ENCODE measurements around the gene PDGFRB. TPM values are rescaled to one million over a fixed set of nuclear protein-coding genes. Genes with fewer than 3 reads are reported as not detected.

Gene PDGFRB
- total RNA-seq, 2 experiments from 2014 or later: 0.61 to 2.1 TPM

DNA sequence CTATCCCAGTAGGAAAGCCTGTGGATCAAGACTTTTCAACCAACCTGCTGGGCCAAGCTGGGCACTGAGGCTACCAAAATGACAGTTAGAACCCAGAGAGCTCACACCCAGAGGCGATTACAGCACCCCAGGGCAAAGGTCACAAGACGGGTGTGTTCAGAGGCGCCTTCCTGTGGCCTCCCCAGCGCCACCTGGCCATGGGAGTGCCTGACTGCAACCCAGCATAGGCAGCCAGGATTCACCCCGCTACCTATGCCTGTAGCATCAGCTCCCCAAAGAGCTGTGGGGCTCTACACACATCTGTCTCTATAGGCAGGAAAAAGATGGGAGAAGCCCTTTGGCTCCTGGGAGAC lies 33.5 kb downstream of the PDGFRB start:
- ChIA-PET POLR2A (no interaction called here), CTCF (interaction anchor here (0.9 kb wide), 1 partner anchor 96 kb away, joined by 4 read pairs; no protein-coding TSS in a partner anchor)

GRCh38 chr5:150121448-150122157 lies 34.0 kb downstream of the PDGFRB start:
- ChIA-PET CTCF (interaction anchor here (0.9 kb wide), 1 partner anchor 97 kb away, joined by 4 read pairs; no protein-coding TSS in a partner anchor), POLR2A (no interaction called here)

DNA sequence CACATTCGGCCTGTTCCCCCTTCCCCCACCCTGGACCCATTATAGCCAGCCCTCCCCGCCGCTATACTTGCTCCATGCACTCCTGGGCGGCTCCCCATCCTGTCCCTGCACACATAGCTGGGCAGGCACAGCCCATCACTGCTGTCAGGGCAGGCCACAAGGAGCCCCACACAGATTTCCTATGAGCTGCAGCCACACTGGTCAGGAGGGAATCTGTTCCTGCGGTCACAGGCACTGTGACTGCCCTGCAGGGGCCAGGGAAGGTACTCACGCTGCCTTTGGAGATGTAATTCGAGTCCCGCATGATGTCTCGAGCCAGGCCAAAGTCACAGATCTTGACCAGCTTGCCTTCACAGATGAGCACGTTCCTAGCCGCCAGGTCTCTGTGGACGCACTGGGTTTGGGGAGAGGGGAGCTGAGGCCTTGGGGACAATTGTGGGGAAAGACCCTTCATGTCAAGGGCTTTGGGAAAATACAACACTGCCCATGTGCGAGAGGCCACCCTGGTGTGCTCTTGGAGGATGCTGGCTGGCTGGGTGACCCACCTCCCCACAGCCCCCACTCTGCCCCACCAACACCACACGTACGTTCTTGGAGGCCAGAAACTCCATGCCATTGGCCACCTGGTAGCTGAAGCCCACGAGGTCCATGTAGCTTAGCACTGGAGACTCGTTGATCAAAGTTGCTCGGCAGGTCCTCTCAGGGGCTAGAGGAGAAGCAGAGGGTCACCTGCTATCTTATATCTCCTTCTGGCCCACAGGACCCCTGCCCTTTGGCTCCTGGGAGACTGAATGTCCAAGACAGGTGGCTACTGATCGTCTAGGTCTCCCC lies 34.8 kb downstream of the PDGFRB start:
- CTCF ChIA-PET: no interaction called here
- POLR2A ChIA-PET: no interaction called here

DNA sequence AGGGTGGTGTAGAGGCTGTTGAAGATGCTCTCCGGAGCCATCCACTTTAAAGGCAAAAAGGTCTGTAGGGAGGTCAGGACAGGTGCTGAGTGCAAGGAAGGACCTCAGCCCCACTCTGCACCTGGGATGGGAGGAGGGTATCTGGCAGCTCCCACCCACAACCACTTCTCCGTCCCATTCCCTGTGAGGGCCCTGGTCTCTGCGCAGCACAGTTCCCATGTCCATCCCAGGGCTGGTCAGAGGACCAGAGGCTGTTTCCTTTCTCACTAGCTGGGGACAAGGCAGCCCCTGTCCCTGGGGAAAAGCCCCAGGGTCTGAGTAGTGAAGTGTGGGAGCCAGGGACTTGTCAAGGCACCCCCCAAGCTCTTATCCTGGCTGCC lies 35.6 kb downstream of the PDGFRB start:
- ChIA-PET CTCF (no interaction called here), POLR2A (no interaction called here)

GRCh38 chr5:150119421-150120061 lies 36.1 kb downstream of the PDGFRB start:
- CTCF ChIA-PET: interaction anchor here (1.5 kb wide), 1 partner anchor 99 kb away, joined by 5 read pairs; no protein-coding TSS in a partner anchor
- POLR2A ChIA-PET: no interaction called here

DNA sequence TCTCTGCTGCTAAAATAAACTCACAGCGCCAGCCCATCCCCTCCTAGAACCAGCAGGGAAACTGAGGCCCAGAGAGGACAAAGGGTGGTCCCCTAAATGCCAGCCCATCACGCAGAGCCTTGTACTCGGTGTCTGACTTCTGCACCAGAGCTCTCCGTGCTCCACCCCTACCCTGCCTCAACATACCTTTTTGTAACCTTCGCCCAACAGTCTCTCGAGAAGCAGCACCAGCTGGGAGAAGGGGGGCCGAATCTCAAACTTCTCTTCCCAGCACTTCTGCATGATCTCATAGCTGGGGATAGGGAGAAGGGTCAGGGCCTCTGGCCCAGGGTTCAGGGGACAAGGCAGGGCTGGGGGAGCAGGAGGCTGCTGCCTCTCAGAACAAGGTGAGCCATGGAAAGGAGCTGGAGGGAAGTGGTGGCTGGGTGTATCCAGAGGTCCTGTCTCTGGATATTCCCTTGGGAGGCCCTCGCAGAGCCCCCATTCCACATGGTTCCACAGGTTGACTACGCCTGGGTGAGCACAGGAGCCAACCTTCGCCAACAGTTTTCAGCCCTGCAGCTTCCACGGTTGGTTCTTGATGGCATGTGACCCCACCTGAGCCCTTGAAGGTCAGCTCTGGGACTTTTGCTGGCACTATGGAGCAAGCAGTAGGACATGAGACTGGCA lies 37.0 kb downstream of the PDGFRB start:
- ChIA-PET CTCF (interaction anchor here (1.5 kb wide), 1 partner anchor 100 kb away, joined by 5 read pairs; no protein-coding TSS in a partner anchor), POLR2A (interaction anchor here (0.5 kb wide), 1 partner anchor 387 kb away, joined by 3 read pairs; no protein-coding TSS in a partner anchor)

DNA sequence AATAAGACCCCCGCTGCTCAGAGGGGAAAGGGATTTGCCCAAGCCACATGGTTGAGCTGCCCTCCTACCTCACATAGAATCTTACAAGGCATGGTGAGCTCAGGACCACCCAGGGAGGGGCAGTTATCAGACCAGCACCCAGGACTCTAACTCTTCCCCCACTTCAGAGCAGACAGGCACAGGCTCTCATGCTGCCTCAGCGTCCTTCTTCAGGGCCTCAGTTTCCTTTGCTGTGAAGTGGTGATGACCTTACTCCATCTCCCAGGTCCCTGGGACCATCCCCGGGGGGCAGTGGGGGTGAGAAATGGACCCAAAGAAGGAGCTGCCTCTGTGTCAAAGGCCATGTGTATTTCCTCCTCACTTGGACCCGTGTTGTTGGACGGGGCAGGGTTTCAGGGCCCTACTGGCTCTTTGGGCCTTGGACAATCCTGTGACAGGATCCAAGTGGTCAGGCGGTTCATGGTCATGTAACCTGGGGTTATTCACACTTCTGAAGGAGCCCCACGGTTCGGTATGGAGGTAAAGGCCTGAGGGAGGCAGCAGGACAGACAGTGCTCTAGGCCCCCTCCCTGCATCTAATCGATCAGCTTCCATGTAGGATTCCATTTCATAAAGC lies 37.6 kb downstream of the PDGFRB start:
- CTCF ChIA-PET: interaction anchor here (1.5 kb wide), 1 partner anchor 100 kb away, joined by 5 read pairs; no protein-coding TSS in a partner anchor

DNA sequence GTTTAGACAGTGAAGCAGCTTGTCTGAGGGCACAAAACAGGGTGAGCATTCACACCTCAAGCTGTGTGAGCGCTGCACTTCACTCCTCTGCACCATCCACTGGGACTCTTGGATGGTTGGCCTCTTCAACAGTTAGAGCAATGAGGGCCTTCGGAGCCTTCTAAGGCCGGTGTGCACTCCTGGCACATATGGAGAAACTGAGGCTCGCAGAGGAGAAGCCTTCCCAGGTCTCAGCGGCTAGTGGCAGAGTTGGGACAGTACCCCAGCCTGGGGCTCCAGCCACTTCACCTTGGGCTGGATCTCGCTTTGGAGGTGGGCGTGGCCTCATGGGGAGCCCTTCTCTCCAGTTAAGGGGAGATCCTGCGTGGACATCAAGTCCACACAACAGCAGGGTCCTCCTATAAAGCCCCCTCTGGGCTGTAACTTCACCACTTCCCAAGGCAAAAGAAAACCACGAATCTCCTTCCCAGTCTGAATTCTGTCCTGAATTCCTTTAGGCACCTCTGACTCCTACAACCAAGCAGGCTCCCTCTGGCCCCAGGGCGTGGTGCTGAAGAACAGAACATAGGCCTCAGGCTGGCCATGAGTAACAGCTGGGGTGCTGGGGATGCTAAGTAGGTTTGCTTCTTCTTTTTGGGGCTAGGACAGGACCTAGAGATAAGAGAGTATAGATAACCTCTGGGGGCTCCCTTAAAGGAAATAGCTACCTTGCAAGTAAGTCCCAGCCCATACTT lies 38.8 kb downstream of the PDGFRB start:
- ChIA-PET CTCF (no interaction called here), POLR2A (no interaction called here)

More for the DNA sequence above, 37.6 kb downstream of the PDGFRB start:
- POLR2A ChIA-PET: interaction anchor here (0.5 kb wide), 1 partner anchor 386 kb away, joined by 3 read pairs; no protein-coding TSS in a partner anchor

GRCh38 chr5:150114773-150115408 lies 40.8 kb downstream of the PDGFRB start:
- POLR2A ChIA-PET: no interaction called here
- CTCF ChIA-PET: interaction anchor here (1.5 kb wide), 1 partner anchor 9 kb away, joined by 3 read pairs; no protein-coding TSS in a partner anchor

DNA sequence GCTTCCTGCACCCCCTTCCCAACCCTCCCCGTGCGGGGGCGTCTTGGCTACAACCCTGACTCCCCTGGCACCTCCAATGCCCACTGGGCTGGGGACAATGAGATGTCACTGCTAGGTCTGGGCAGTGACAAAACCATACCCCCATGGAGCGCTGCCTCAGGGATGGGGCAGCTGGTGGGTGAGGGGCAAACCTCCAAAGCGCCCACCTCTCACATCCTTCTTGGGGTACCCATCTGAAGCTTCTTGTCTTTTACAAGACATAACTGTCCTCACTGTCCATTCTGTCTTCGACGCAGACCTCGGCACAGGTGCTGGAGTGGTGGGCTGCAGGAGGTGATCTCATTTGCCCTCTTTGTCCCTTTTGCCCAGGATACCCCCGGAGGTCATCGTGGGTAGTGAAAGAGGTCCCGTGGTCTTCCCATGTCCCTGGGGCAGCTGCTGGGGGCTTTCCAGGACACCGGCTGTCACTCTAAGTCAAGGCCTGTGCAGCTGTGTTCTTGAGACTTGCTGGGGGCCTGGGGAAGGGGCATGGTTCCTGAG lies 41.5 kb downstream of the PDGFRB start:
- ChIA-PET POLR2A (no interaction called here), CTCF (interaction anchor here (1.5 kb wide), 1 partner anchor 9 kb away, joined by 3 read pairs; no protein-coding TSS in a partner anchor)

DNA sequence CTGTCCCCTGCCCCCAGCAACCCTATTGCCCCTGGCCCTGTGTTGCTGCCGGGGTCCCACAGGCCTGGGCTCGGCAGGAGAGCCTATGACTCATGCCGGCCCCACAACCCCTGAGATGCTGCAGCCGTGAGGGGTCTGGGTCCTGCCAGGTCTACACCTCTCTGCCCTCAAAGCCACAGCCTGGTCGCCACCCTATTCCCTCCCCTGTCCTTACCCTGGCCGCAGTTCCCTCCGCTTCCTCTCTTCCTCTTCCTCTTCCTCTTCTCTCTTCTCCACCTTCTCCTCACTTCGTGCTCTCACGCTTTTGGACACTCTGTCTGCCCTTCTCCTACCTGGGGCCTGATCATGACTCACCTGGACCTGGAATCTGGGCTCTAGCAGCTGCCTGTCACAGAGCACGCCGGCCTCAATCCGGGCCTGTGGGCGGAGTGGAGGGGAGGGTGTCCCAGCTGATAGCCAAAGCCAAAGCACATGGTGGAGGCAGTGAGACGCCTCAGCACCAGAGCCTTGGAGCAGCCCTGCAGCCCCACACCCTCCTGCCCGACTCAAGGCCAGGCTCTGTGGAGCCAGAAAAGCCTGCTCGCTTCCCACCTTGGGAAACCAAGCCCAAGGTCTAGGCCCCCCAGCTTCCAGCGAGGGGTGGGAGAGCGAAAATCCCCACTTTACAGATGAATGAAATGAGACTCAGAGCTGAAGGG lies 42.4 kb downstream of the PDGFRB start:
- POLR2A ChIA-PET: no interaction called here
- CTCF ChIA-PET: no interaction called here

GRCh38 chr5:150112201-150113046 lies 43.2 kb downstream of the PDGFRB start:
- POLR2A ChIA-PET: no interaction called here
- CTCF ChIA-PET: no interaction called here

GRCh38 chr5:150111122-150111521 lies 44.5 kb downstream of the PDGFRB start:
- POLR2A ChIA-PET: no interaction called here

GRCh38 chr5:150109921-150110320 lies 45.7 kb downstream of the PDGFRB start:
- POLR2A ChIA-PET: no interaction called here
- CTCF ChIA-PET: no interaction called here

More at GRCh38 chr5:150111122-150111521, 44.5 kb downstream of the PDGFRB start:
- CTCF ChIA-PET: no interaction called here

DNA sequence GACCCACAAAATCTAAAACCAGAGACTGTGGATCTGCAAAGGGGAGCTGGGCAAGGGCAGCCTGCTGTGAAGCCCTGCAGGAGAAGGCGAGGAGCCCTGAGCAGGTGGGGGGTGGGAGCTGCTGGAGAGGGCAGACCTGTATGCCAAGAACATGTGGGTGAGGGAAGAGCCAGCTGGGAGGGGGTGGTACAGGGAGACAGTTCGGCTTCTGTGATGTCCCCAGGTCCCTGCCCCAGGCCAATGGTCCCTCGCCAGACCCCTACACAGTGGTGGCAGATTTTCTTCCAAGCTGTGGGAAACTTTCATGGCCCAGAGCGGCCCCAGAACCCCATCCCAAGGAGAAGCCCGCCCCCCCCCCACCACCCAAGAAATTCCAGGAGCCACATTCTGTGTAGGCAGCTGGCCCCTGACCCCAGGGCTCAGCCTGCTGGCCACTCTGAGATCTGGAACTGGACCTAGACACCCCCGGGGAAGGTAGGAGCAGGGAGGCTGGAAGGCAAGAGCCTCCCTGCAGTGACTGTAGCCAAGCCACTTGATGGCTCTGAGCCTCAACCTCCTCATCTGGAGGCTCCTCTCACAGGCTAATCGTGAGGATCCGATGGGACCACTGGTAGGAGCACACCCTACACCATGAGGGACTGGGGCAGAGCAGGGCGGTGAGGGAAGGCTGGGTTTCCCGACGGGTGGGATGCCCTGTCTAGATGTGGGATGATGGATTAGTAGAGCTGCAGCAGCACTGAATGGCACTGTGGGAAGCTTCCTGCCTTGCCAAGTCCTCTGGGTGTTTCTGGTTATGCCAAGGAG lies 46.7 kb downstream of the PDGFRB start:
- CTCF ChIA-PET: interaction anchor here (0.6 kb wide), 1 partner anchor 99 kb away, joined by 3 read pairs; no protein-coding TSS in a partner anchor
- POLR2A ChIA-PET: no interaction called here
